Pulmonary artery endothelial cell (primary cell): ENCODE data around the gene PHKA2. TPM values are rescaled to one million over a fixed set of nuclear protein-coding genes. Genes with fewer than 3 reads are reported as not detected.
"Not testable (repeated sequence)": the region's sequence is repeated elsewhere in the genome, so short reads cannot be mapped to it uniquely, and the experiment has no call there.

Experiments used
- DNase-seq: peaks from one replicate; pipeline ENCODE4 v3.0.0-alpha.2; 2011; ENCODE audit warnings: low read depth, low spot score
- total RNA-seq: library from RNA; depleted of rRNA; stranded (reverse); fragments of >200 nt; gene quantifications from 2 replicates; pipeline ENCODE4 v1.2.3, GENCODE V29; 2014

The PHKA2 gene
- total RNA-seq, 1 donor from 2014 or later: 14.7 TPM

GRCh38 chrX:18871161-18871890 lies 112.6 kb downstream of the PHKA2 start:
- DNase-seq: no peak

DNA sequence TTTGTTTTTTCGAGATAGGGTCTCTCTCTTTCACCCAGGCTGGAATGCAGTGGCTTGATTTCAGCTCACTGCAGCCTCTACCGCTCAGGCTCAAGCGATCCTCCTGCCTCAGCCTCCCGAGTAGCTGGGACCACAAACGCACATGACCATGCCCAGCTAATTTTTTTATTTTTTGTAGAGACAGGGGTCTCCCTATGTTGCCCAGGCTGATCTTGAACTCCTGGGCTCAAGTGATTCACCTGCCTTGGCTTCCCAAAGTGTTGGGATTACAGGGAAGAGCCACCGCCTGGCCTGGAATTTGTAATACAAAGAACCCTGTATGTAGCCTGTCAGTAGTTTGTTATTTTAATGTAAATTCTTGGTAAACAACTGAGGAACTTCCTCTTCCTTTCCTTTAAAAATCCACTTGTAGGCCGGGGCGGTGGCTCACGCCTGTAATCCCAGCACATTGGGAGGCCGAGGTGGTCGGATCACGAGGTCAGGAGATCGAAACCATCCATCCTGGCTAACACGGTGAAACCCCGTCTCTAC lies 119.5 kb downstream of the PHKA2 start:
- no peak for DNase-seq

DNA sequence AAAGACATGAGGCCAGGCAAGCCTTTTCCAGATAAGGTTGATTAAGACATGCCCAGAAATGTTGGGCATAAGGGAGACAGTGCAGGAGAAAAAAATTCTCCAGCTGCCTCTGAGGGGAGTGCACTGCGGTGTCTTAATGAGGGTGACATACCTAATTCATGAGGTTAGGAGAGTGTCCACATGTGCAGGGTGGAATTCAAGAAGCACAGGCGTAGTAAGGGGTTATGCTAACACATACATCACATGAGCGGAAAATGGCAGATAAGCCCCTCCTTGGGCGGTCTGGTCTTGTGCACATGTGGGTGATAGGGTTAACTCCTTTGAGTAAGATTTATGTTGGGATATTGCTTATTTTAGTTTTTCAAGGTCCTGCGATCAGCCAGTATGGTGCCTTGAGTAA lies 122.4 kb downstream of the PHKA2 start:
- no peak for DNase-seq

- DNase-seq: no peak
Observed at GRCh38 chrX:18856645-18856997, 127.3 kb downstream of the PHKA2 start.

- DNase-seq: no peak
Observed at GRCh38 chrX:18855919-18856644, 127.8 kb downstream of the PHKA2 start.

DNA sequence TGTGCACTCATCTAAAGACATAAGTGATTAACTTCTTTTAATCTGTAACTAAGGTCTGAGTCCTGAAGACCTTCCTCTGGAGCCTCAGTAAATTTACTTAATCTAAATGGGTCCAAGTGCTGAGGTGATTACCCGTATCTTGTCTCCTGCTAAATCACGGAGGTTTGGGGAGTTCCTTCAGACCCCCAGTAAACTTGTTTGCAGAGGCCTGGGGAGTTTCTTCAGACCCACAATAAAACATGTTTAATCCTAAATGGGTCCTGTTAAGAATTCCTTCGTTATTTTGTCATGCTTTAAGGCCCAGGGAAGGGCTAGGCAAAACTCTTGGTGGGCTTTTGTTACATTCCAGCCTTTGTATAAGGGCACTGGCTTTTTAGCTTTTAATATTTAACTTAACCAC lies 136.0 kb downstream of the PHKA2 start:
- not testable (repeated sequence) for DNase-seq

Other genes starting within 250 kb of the PHKA2 start
- 0.04 TPM in 1 of 2 replicates, not detected in the other for gene ADGRG2, start 138.4 kb upstream of the PHKA2 start, total RNA-seq